ENCODE measurements around the gene LDHAL6B. TPM values are rescaled to one million over a fixed set of nuclear protein-coding genes. Genes with fewer than 3 reads are reported as not detected.

Gene LDHAL6B
- total RNA-seq, 1 donor from 2014 or later, result not detected

- Mint-ChIP-seq H3K27me3 (ENCODE audit: low read depth) (no peaks in the 10 kb centered on the region), H3K36me3 (ENCODE audit: low read depth) (peaks cover 7% of the 10 kb centered on the region), H3K4me3 (ENCODE audit: unreplicated experiment) (no peak overlapping the region), H3K9me3 (ENCODE audit: low read depth) (no peaks in the 10 kb centered on the region), H3K27ac (ENCODE audit: unreplicated experiment) (no peak overlapping the region), H3K4me1 (ENCODE audit: low read depth) (no peaks in the 10 kb centered on the region)
- TF ChIP-seq, protein P1, sequence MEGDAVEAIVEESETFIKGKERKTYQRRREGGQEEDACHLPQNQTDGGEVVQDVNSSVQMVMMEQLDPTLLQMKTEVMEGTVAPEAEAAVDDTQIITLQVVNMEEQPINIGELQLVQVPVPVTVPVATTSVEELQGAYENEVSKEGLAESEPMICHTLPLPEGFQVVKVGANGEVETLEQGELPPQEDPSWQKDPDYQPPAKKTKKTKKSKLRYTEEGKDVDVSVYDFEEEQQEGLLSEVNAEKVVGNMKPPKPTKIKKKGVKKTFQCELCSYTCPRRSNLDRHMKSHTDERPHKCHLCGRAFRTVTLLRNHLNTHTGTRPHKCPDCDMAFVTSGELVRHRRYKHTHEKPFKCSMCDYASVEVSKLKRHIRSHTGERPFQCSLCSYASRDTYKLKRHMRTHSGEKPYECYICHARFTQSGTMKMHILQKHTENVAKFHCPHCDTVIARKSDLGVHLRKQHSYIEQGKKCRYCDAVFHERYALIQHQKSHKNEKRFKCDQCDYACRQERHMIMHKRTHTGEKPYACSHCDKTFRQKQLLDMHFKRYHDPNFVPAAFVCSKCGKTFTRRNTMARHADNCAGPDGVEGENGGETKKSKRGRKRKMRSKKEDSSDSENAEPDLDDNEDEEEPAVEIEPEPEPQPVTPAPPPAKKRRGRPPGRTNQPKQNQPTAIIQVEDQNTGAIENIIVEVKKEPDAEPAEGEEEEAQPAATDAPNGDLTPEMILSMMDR (IDR thresholded peaks at IDR 0.05), result no peak
- no peak for DNase-seq (ENCODE audit: low spot score)
Observed at GRCh38 chr15:59250249-59250648, 43.6 kb downstream of the LDHAL6B start.

DNA sequence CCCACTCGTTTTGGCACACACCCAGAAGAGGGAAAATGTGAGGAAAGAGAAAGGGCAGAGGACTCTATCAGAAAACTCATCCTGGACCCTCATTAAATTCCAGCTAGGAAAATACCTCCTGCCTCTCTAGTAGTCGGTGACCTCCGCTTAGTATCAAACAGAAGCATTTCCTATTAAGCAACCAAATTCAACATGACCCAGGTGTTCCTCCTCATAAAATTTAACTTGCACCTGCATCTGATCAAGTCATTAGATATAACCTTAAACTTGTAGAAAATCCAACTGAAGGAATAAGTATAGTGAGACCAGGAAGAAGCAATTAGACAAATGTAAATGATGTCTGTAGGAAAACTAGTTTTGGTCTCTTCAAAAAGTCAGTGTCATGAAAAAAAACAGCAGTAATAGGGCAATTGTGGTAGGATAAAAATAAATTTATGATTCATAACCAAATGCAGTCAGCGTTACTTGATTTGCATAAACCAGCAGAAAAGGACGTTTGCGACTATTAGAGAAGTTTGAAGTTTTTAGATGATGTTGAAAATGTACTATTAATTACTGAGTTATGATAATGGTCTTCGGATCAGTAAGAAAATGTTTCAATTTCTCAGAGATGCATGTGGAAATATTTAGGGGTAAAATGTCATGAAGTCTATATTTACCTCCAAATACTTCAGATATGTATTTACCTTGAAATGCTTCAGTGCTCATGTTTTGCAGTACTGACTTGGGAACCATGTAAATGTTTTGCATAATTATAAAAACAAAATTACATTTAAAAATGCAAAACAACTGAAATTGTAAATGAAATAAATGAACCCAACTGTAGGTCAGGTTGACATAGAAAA lies 44.6 kb downstream of the LDHAL6B start:
- Mint-ChIP-seq H3K27ac (ENCODE audit: unreplicated experiment) (no peak overlapping the region), H3K36me3 (ENCODE audit: low read depth) (peaks cover 12% of the 10 kb centered on the region), H3K27me3 (ENCODE audit: low read depth) (no peaks in the 10 kb centered on the region), H3K4me1 (ENCODE audit: low read depth) (no peaks in the 10 kb centered on the region), H3K4me3 (ENCODE audit: unreplicated experiment) (no peak overlapping the region), H3K9me3 (ENCODE audit: low read depth) (no peaks in the 10 kb centered on the region)
- no peak for DNase-seq (ENCODE audit: low spot score)
- TF ChIP-seq, protein P1 (IDR thresholded peaks at IDR 0.05), result no peak

GRCh38 chr15:59252137-59252536 lies 45.5 kb downstream of the LDHAL6B start:
- Mint-ChIP-seq H3K36me3 (ENCODE audit: low read depth) (peaks cover 13% of the 10 kb centered on the region), H3K27me3 (ENCODE audit: low read depth) (no peaks in the 10 kb centered on the region), H3K4me3 (ENCODE audit: unreplicated experiment) (no peak overlapping the region), H3K9me3 (ENCODE audit: low read depth) (no peaks in the 10 kb centered on the region), H3K4me1 (ENCODE audit: low read depth) (no peaks in the 10 kb centered on the region), H3K27ac (ENCODE audit: unreplicated experiment) (no peak overlapping the region)
- TF ChIP-seq, protein P1 (IDR thresholded peaks at IDR 0.05), result no peak
- DNase-seq (ENCODE audit: low spot score), result no peak

DNA sequence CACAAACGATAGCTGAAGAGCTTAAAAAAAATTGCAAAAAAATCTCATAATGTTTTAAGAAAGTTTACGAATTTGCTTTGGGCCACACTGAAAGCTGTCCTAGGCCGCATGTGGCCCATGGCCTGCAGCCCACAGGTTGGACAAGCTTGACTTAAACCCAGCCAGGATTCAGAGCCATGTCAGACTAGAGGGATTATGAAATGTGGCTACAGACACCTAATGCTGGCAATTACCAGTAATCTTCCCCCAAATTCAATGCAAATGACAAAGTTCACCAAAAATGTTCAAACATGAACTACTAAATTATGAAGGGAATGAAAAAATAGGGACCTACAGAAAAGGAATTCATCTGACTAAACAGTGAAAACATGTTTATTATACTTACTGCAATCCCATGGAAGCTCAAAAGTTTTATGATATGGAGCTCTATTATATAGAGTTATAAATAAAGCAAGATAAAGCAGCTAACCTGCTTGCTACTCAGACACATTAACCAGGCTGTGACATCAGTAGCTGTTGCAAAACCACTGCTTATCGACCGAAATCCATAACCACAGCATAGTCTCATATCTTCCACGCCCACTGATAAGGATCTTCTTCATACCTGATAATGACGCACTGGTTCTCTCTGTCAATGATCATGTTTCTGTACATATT lies 49.2 kb downstream of the LDHAL6B start:
- no peak overlapping the region for H3K27ac Mint-ChIP-seq (ENCODE audit: unreplicated experiment)

DNA sequence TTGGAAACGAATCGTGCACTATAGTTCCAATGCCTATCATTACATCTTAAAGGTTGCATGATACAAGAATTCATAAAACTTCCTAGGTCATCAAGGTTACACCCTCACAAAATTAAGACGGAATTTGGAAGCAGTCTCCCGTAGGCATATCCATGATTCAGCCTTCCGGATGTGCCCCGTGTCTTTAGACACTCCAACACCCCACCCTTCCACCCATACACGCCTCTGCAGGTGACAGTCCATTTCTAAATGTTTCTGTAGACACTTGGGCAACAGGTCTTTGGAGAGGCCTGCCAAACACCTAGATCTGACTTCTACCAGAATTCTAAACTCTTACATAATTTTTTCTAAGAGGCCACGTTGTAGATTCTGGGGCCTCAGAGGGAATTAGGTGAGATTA lies 49.8 kb downstream of the LDHAL6B start:
- Mint-ChIP-seq H3K27ac (ENCODE audit: unreplicated experiment) (no peak overlapping the region), H3K36me3 (ENCODE audit: low read depth) (peaks cover 21% of the 10 kb centered on the region), H3K4me1 (ENCODE audit: low read depth) (no peaks in the 10 kb centered on the region), H3K4me3 (ENCODE audit: unreplicated experiment) (no peak overlapping the region), H3K27me3 (ENCODE audit: low read depth) (no peaks in the 10 kb centered on the region), H3K9me3 (ENCODE audit: low read depth) (no peaks in the 10 kb centered on the region)
- TF ChIP-seq, protein P1 (IDR thresholded peaks at IDR 0.05), result no peak
- DNase-seq (ENCODE audit: low spot score), result no peak

More for the DNA sequence above, 49.2 kb downstream of the LDHAL6B start:
- TF ChIP-seq, protein P1 (IDR thresholded peaks at IDR 0.05), result no peak
- Mint-ChIP-seq H3K36me3 (ENCODE audit: low read depth) (peaks cover 18% of the 10 kb centered on the region), H3K9me3 (ENCODE audit: low read depth) (no peaks in the 10 kb centered on the region), H3K4me3 (ENCODE audit: unreplicated experiment) (no peak overlapping the region), H3K27me3 (ENCODE audit: low read depth) (no peaks in the 10 kb centered on the region), H3K4me1 (ENCODE audit: low read depth) (no peaks in the 10 kb centered on the region)
- DNase-seq (ENCODE audit: low spot score), result no peak
